Forelimb muscle (tissue), 1 donor: ENCODE measurements around the gene APAF1. TPM values are rescaled to one million over a fixed set of nuclear protein-coding genes. Genes with fewer than 3 reads are reported as not detected.
"Not testable (repeated sequence)": the region's sequence is repeated elsewhere in the genome, so short reads cannot be mapped to it uniquely, and the experiment has no call there.

Experiments
- DNase-seq: peaks from one replicate; pipeline ENCODE4 v3.0.0-alpha.2; 2013; ENCODE audit warnings: low read depth
- polyA plus RNA-seq: library from polyadenylated mRNA; unstranded; fragments of 120-200 nt; gene quantifications from one replicate; pipeline ENCODE4 v1.2.1, GENCODE V29; 2013; ENCODE audit not compliant: insufficient read length

APAF1 gene
- 24.9 TPM for polyA plus RNA-seq

DNA sequence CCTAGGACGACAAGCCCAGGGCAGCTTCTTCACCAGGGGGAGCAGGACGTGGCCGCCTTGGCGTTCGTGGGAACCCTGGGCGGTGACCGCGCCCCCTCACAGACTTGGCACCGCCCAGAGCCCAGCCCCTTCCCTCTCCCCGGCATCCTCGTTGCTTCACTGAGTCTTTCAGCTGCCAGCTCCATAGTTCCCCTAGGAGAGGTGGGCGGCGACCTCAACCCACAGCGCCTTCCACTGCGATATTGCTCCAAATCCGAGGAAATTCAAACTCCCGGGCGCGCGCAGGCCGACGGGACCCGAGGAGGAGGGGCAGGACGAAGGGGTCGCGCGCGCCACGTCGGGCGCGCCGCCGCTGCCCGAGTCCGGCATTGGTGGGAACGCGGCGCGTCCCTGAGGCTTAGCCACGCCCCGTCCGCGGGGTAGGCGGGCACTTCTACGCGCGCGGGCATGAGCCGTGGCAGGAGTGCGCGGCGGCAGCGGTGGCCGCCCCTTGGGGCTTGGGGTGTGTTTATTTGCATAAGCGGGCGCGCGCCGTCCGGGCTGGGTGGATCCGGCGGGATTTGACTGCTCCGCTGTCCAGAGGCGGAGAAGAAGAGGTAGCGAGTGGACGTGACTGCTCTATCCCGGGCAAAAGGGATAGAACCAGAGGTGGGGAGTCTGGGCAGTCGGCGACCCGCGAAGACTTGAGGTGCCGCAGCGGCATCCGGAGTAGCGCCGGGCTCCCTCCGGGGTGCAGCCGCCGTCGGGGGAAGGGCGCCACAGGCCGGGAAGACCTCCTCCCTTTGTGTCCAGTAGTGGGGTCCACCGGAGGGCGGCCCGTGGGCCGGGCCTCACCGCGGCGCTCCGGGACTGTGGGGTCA lies at the start of gene APAF1, which contains the start of gene IKBIP:
TSS of gene APAF1 (plus strand) at position 579 of the 860 bp plus-strand sequence. CDS start 3,070 bp downstream, outside the sequence.
TSS of gene IKBIP (minus strand) at position 77 of the 860 bp plus-strand sequence. CDS start 87 bp downstream, outside the sequence.
- DNase-seq = peak; percentile 94

DNA sequence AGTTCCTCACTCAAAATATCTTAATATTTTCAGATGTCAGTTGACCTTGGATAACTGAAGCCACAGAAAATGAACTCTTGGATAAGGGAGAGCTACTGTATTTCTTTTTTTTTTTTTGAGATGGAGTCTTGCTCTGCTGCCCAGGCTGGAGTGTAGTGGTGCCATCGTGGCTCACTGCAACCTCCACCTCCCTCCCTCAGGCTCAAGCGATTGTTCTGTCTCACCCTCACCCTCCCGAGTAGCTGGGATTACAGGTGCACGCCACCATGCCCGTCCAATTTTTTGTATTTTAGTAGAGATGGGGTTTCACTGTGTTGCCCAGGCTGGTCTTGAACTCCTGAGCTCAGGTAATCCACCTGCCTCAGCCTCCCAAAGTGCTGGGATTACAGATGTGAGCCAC lies 47.8 kb upstream of the APAF1 start:
- DNase-seq = not testable (repeated sequence)

GRCh38 chr12:98601924-98602323 lies 43.2 kb upstream of the APAF1 start:
- no peak for DNase-seq

GRCh38 chr12:98606359-98606988 lies 38.6 kb upstream of the APAF1 start:
- no peak for DNase-seq

GRCh38 chr12:98610596-98610995 lies 34.5 kb upstream of the APAF1 start:
- no peak for DNase-seq

GRCh38 chr12:98612696-98613334 lies 32.3 kb upstream of the APAF1 start:
- DNase-seq = no peak

DNA sequence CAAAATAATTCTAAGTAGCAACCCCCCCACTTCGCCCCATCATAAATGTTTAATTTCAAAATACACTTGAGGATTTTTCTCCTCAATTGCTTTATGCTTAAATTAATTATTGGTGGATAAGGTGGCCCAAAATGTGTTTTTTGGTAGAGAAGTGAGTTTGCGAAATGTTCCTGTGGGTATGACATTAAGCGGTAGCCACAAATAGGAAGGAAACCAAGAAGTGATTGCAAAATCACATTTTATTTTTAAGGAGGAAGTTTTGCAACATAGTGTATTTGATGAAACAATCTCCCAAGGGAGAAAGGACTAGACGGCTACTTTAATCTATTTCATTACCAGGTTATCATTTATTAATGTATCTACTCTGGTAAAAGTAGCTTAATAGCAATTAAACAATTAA lies 26.1 kb upstream of the APAF1 start:
- no peak for DNase-seq

DNA sequence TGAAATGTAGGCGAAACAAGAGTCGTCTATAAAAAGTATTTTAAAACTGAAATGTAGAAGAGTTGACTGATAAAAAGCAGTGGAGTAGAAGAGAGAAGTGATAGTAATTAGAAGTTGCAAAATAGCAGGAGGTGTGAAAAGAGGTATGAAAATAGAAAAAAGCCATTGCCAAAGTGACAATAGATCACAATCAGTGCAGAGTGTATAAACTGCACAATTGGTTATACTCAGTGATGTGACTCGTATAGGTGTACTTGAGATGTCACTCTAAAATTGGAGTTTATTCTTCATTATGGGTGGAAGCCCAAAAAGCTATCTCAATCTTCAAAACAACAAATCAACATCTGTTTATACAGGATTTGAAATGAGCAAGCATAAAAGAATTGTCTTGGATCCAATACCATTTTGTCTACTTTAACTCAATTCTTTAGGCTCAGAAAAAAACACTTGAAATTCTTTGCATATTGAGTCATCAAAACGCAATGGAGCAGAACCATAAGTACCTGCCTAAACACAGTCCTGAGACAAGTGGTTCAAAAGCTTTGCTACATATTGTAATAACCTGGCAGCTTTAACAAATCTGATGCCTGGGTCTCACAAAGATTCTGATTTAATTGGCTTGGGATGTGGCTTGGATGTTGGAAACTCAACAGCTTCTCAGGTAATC lies 9.3 kb upstream of the APAF1 start:
- no peak for DNase-seq

DNA sequence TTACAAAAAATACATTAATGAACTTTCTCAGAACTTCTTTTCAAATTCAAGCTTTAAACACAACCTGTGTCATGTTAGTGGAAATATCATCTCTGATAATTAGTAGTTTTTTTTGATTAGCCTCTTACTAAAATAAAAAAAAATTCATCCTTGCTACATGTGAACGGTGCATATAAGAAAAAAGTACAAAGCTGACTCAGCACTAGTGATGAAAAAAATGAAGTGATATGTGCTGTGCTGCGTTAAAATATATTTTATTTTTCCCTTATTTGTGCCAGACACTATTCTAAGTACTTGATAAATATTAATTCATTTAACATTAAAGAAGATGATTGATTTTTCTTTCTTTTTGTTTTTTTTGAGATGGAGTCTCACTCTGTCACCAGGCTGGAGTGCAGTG lies 8.0 kb upstream of the APAF1 start:
- DNase-seq = no peak

DNA sequence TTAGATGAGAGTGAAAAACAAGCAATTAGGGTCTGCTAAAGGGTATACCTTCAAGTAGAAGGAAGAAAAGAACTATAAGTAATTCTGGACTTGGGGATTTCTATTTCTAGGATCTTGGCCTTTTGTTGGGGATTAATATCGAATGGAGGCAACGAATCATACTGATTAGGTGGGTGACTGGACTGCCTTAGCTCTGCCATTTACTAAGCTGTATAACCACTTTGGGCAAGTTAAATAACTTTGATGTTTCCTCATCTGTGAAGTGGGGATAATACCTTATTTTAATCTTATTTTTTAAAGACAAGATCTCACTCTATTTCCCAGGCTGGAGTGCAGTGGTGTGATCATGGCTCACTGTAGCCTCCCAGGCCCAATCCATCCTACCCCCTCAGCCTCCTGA lies 7.1 kb upstream of the APAF1 start:
- DNase-seq = no peak

- DNase-seq = no peak
These were observed 5.6 kb upstream of the APAF1 start for GRCh38 chr12:98639491-98639890.

GRCh38 chr12:98642801-98643200 lies 2.3 kb upstream of the APAF1 start:
- not testable (repeated sequence) for DNase-seq

GRCh38 chr12:98644433-98644711 lies 718 bp upstream of the APAF1 start:
- no peak for DNase-seq

DNA sequence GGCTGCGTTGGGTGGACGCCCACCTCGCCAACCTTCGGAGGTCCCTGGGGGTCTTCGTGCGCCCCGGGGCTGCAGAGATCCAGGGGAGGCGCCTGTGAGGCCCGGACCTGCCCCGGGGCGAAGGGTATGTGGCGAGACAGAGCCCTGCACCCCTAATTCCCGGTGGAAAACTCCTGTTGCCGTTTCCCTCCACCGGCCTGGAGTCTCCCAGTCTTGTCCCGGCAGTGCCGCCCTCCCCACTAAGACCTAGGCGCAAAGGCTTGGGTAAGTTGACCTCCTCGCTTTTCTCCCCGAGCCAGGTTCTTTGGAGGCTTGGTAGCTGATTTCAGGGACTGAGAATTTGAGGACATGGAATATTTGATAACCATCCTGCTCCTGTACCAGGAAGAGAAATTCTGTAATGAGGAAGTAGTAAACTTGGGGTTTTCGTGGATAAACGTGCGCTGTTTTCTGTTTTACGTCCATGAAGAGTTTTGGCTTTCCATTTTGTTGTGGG lies 530 bp downstream of the APAF1 start:
- no peak for DNase-seq

DNA sequence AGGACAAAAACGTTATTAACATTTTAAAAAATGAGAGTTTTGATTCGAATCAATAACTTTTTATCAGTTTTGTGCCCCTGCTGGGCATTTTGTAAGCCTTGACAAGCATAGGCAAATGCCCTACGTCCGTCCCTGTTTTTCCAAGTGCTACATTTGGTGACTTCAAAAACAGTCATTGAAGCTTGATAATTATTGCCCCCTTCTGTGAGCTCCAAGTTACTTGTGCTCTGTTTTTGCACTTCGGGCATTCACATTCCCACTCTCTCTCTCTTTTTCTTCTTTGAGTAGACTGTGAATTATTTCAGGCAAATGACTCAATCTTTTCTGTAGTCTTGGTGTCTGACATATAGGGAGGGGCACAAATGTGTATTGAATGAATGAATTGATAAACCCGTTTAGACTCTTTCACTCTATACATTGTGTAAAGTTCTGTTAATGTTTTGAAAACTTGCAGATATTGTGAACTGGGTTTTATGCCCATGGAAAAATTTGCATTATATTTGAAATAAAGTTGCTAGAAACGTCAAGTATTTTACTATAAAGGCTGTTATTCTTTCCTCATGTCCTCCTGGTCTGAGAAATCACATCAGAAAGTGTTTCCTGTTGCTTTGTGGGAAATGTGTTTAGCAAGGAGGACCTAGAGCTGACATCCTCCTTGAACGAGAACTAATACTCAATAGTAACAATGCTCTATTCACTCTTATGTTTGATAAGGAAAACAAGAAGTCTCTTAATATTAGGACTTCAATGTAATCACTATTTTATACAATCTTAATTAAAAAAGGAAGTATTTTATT lies 1.4 kb downstream of the APAF1 start:
- DNase-seq = no peak

DNA sequence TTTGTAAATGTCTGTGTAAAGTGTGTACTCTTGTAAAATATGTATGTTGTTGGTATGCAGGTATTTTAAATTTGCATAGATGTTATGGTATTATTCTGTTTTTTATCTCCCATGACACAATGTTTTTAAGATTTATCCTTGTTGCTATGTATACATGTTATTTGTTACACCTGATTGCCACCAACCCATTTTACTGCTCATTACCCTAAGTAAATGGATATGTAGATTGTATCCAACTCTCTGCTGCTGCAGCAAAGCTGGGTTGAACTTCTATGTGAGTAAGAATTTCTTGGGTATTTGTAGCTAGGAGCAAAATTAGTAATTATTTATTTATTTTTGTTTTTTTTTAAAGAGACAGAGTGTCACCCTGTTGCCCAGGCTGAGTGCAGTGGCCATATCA lies 6.2 kb downstream of the APAF1 start:
- DNase-seq = no peak

DNA sequence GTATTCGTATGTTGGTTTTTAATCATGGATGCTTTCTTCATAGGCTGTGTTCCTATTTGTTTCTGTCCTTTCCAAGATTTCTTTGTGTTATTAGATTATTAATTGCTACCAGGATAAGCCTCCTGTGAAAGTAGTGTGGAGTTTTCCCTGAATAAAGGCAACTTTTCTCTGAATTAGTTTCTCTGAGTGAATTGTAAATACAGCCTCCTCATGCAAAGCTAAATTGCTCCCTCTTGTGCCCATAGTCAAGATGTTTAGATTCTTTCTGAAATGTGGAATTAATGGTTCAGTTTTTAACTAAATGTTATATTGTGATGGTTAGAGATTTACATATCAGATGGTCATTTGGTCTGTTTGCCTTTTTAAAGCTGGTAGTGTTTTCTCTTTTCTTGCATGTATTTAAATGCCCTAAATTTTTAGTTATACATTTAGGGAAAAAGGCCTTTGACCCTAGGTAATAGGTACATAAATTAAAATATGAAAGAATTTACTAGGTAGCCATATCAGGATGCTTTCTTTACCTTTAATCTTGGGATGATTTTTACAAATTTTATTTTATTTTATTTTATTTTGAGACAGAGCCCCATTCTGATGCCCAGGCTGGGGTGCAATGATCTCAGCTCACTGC lies 8.9 kb downstream of the APAF1 start:
- no peak for DNase-seq

DNA sequence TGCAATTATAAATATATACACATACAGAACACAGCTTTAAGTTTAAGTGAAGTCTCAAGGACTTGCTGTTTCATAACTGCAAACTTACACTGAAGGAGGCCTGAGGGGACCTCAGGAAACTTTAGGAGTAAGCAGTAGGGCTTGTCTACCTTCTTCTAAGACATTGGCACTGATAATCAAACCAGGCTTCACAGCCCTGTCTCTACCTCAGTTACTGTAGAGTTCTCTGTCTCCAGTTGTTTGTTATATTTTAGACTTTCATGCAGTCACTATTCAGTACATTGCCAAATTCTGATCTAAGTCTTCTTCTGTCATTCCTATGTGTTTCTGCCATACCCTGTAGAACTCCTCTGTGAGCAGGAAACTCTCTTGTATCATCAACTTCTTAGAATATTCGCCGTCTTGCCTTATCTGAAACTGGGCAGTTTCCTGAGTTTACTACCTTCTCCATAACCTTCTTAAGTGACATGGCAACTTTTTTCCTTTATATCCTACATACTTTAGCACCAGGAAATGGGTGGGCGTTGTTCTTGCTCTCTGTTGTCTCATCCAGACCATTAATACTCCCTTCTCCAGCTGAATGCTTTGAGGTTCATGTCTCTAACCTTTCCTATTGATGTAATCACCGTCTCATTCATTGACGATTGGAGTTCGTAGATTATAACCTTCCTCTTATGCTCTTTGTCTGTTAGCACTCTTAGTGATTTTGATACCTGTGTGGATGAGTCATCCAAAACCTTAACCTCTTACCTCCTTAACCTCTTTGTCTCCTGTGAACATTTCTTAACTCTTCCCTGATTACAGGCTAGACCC lies 11.4 kb downstream of the APAF1 start:
- no peak for DNase-seq

DNA sequence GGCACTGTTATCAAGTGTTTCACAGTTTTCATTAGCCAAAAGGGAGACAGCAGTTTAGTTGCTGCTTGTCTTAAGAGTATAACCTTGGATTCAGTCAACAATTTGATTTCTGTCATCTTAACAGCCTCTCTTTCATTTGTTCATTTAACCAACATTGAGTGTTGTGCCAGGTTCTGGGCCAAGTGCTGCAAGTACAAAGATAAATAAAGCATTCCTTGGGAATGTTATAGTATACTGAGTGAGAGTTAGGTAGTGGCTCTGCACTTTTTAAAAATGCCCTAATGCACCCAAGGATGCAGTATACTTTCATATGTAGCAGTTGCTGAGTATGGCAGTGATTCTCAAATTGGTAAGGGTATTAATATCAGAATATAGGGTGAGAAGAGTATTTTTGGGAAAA lies 15.4 kb downstream of the APAF1 start:
- DNase-seq = no peak

DNA sequence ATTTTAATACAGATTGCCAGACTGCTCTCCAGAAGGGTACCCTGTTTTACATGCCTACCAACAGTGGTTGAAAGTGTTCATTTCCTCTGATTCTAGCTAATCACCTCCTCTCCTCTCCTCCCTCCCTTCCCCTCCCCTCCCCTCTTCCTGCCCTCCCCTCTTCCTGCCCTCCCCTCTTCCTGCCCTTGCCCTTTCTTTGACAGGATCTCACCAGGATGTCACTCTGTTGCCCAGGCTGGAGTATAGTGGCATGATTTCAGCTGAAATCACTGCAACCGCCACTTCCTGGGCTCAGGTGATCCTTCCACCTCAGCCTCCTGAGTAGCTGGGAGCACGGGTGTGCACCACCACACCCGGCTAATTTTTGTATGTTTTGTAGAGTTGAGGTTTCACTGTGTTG lies 24.7 kb downstream of the APAF1 start:
- no peak for DNase-seq
